CD8-positive, alpha-beta memory T cell (primary cell): ENCODE data around the gene RERE. TPM values are rescaled to one million over a fixed set of nuclear protein-coding genes. Genes with fewer than 3 reads are reported as not detected.

Experiments
- CTCF ChIA-PET: fragments of 350-600 bp; sonication (Branson Sonifier 250); formaldehyde crosslinking; loops from one replicate; lab custom pipeline; 2021; ENCODE audit warnings: antibody characterized with exemption; lab: Charles Lee
- POLR2A ChIA-PET: fragments of 350-600 bp; sonication (Branson Sonifier 250); formaldehyde crosslinking; loops from one replicate; lab custom pipeline; 2021; ENCODE audit warnings: antibody characterized with exemption; lab: Charles Lee
- DNase-seq, 5 donors: peaks; one replicate each; pipeline versions ENCODE4 v3.0.0 to v3.0.0-alpha.2; 2020 to 2022; ENCODE audit warnings: mixed read lengths in 1 of 5
- H3K27ac ChIP-seq: one replicate; pipeline ENCODE4 v1.7.0; 2013; ENCODE audit warnings: low read depth, mild to moderate bottlenecking, low read length, moderate library complexity
- H3K27me3 ChIP-seq: 2 replicates; pipeline ENCODE4 v1.7.0; 2013; ENCODE audit warnings: low read length, mild to moderate bottlenecking; ENCODE audit not compliant: insufficient read depth, poor library complexity, severe bottlenecking
- H3K36me3 ChIP-seq: 2 replicates; pipeline ENCODE4 v1.7.0; 2013; ENCODE audit warnings: mild to moderate bottlenecking, low read length, moderate library complexity; ENCODE audit not compliant: insufficient read depth
- H3K4me1 ChIP-seq: 2 replicates; pipeline ENCODE4 v1.7.0; 2013; ENCODE audit warnings: mild to moderate bottlenecking, low read length, moderate library complexity; ENCODE audit not compliant: insufficient read depth
- H3K4me3 ChIP-seq: 2 replicates; pipeline ENCODE4 v1.7.0; 2013; ENCODE audit warnings: mild to moderate bottlenecking, low read length
- H3K9me3 ChIP-seq: 2 replicates; pipeline ENCODE4 v1.7.0; 2013; ENCODE audit warnings: mild to moderate bottlenecking, low read length
- H3K27ac Mint-ChIP-seq, 8 donors: one replicate each; pipeline ENCODE4 v1.8.0; 2020 to 2021; ENCODE audit warnings: mixed read lengths in 8 of 8, mild to moderate bottlenecking in 6 of 8, inconsistent platforms in 3 of 8, moderate library complexity in 3 of 8
- H3K27me3 Mint-ChIP-seq, 2 donors: one replicate each; pipeline ENCODE4 v1.8.0; 2020 to 2021; ENCODE audit warnings: mixed read lengths in 2 of 2, mild to moderate bottlenecking in 1 of 2, moderate library complexity in 1 of 2
- H3K36me3 Mint-ChIP-seq, 3 donors: one replicate each; pipeline ENCODE4 v1.8.0; 2020 to 2021; ENCODE audit warnings: mixed read lengths in 3 of 3, inconsistent platforms in 1 of 3, mild to moderate bottlenecking in 1 of 3
- H3K4me1 Mint-ChIP-seq, 3 donors: one replicate each; pipeline ENCODE4 v1.8.0; 2020 to 2021; ENCODE audit warnings: mixed read lengths in 3 of 3, inconsistent platforms in 1 of 3, mild to moderate bottlenecking in 1 of 3
- H3K4me3 Mint-ChIP-seq, 7 donors: one replicate each; pipeline ENCODE4 v1.8.0; 2020 to 2021; ENCODE audit warnings: mixed read lengths in 7 of 7, mild to moderate bottlenecking in 6 of 7, moderate library complexity in 4 of 7, inconsistent platforms in 2 of 7
- H3K9me3 Mint-ChIP-seq, 5 donors: one replicate each; pipeline ENCODE4 v1.8.0; 2020 to 2022; ENCODE audit warnings: mixed read lengths in 5 of 5, mild to moderate bottlenecking in 3 of 5, moderate library complexity in 2 of 5, inconsistent platforms in 1 of 5
- polyA plus RNA-seq: library from polyadenylated mRNA; unstranded; fragments of 300-500 nt; fragmentation: Illumina TruSeq; gene quantifications from one replicate; pipeline ENCODE4 v1.2.3, GENCODE V29; 2021
- total RNA-seq, 2 experiments: library from RNA; stranded (reverse); gene quantifications; one replicate each; pipeline ENCODE4 v1.2.3, GENCODE V29; 2021

The RERE gene
- total and polyA plus RNA-seq, 3 experiments from 2014 or later: 10.9 to 39.2 (median 37.9) TPM

DNA sequence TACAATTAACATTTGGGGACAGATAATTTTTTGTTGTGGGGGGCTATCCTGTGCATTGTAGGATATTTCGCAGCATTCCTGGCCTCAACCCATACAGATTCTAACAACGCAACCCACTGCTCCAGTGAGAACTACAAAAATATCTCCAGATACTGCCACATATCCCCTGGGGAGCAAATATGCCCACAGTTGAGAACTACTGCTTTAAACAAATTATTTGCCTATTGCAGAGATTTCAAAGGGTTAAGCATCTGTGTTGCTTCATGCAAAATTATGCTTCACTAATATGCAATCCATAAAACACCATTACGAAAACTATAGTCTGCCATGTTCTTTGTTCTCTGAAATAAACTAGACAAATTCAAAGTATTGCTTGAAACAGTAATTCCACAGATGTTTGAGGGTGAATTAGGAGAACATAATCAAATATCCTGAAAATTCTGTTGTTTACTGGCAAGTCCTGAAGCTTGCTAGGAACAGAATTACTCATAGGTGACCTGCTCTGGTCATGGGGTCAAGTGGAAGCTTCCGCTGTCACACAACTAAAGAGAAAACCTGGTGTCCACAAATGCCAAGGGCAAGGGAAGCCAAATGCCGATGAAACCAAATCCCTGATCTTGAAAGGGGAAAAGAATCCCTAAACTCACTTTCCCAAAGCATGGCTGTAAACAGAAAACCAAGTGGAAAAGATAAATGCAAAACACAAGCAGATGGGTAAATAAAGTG, 149.4 kb downstream of the RERE start:
- Histone ChIP-seq H3K4me1 (peaks cover 44% of the 10 kb centered on the region), H3K27me3 (no peaks in the 10 kb centered on the region), H3K4me3 (no peak overlapping the region), H3K36me3 (no peaks in the 10 kb centered on the region), H3K27ac (no peak overlapping the region), H3K9me3 (no peaks in the 10 kb centered on the region)
- CTCF ChIA-PET: interaction anchor here (0.8 kb wide), 1 partner anchor 106 kb away, joined by 3 read pairs; no protein-coding TSS in a partner anchor
- no peak for DNase-seq
- Mint-ChIP-seq H3K36me3 (no peaks in the 10 kb centered on the region), H3K9me3 (no peaks in the 10 kb centered on the region), H3K4me3 (no peak overlapping the region), H3K27me3 (no peaks in the 10 kb centered on the region), H3K27ac (no peak overlapping the region), H3K4me1 (peaks cover 20 to 29% (median 28%) of the 10 kb centered on the region in 3 donors)
- POLR2A ChIA-PET: no interaction called here

GRCh38 chr1:8666389-8667167, 150.9 kb downstream of the RERE start:
- POLR2A ChIA-PET: interaction anchor here (0.5 kb wide), 1 partner anchor 241 kb away, joined by 3 read pairs; no protein-coding TSS in a partner anchor
- no peak overlapping the region for H3K27ac ChIP-seq
- Mint-ChIP-seq H3K27me3 (no peaks in the 10 kb centered on the region), H3K36me3 (no peaks in the 10 kb centered on the region), H3K9me3 (no peaks in the 10 kb centered on the region), H3K4me1 (peaks cover 20 to 28% (median 27%) of the 10 kb centered on the region in 3 donors), H3K27ac (no peak overlapping the region), H3K4me3 (no peak overlapping the region)
- CTCF ChIA-PET: no interaction called here
- H3K27me3 ChIP-seq: no peaks in the 10 kb centered on the region
- no peaks in the 10 kb centered on the region for H3K36me3 ChIP-seq
- peaks cover 56% of the 10 kb centered on the region for H3K4me1 ChIP-seq
- H3K4me3 ChIP-seq: no peak overlapping the region
- DNase-seq: no peak
- H3K9me3 ChIP-seq: no peaks in the 10 kb centered on the region

GRCh38 chr1:8665833-8666232, 151.6 kb downstream of the RERE start:
- Mint-ChIP-seq H3K36me3 (no peaks in the 10 kb centered on the region), H3K27me3 (no peaks in the 10 kb centered on the region), H3K9me3 (no peaks in the 10 kb centered on the region), H3K27ac (no peak overlapping the region), H3K4me1 (peaks cover 13 to 21% (median 20%) of the 10 kb centered on the region in 3 donors), H3K4me3 (no peak overlapping the region)
- ChIA-PET POLR2A (no interaction called here), CTCF (no interaction called here)
- H3K27ac ChIP-seq: no peak overlapping the region
- no peak overlapping the region for H3K4me3 ChIP-seq
- no peak for DNase-seq
- no peaks in the 10 kb centered on the region for H3K36me3 ChIP-seq
- no peaks in the 10 kb centered on the region for H3K9me3 ChIP-seq
- no peaks in the 10 kb centered on the region for H3K27me3 ChIP-seq
- peaks cover 56% of the 10 kb centered on the region for H3K4me1 ChIP-seq

DNA sequence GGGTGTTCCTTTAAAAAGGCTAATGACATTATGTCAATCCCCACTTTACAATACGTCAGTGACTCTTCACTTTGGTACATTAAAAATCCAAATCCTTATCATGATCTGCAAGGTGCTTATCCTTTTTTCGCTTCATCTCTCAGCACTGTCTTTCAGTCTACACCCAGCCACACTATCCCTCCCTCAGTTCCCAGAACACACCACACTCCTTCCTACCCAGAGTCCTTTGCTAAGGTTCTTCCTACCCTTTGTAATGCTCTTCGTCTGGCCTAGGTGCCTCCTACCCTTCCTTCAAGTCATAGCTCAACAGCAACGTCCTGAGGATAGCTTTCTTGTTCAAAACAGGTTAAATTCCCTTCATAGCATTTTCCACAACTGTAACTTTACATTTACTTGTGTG, 152.6 kb downstream of the RERE start:
- peaks cover 56% of the 10 kb centered on the region for H3K4me1 ChIP-seq
- peaks cover 4 to 12% (median 10%) of the 10 kb centered on the region in 3 donors for H3K4me1 Mint-ChIP-seq
- H3K36me3 Mint-ChIP-seq: no peaks in the 10 kb centered on the region
- H3K36me3 ChIP-seq: no peaks in the 10 kb centered on the region
- DNase-seq: no peak
- ChIA-PET POLR2A (no interaction called here), CTCF (no interaction called here)
- no peak overlapping the region for H3K27ac Mint-ChIP-seq
- no peaks in the 10 kb centered on the region for H3K27me3 ChIP-seq
- H3K27ac ChIP-seq: no peak overlapping the region
- no peaks in the 10 kb centered on the region for H3K9me3 Mint-ChIP-seq
- H3K4me3 ChIP-seq: no peak overlapping the region
- H3K4me3 Mint-ChIP-seq: no peak overlapping the region
- H3K27me3 Mint-ChIP-seq: no peaks in the 10 kb centered on the region
- H3K9me3 ChIP-seq: no peaks in the 10 kb centered on the region

DNA sequence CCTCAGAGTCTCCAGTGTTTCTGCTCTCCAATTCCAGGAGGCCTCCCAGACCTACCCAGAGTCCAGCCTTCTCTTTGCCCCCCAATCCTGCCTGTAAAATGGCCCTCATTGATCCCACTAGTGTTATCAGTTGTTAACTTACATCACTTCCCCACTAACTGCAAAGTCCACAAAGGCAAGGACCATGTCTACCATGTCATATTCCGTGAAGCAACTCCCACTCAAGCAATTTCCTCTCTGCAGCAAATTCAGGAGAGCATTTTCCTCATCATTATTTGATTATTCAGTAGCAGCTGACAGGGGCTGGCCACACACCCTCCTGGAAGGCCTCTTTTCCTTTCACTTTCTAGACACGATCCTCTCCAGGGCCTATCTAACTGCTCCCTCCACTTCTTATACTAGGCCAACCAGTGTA, 153.5 kb downstream of the RERE start:
- H3K27me3 Mint-ChIP-seq: no peaks in the 10 kb centered on the region
- Histone ChIP-seq H3K27ac (no peak overlapping the region), H3K4me3 (no peak overlapping the region), H3K27me3 (no peaks in the 10 kb centered on the region), H3K4me1 (peaks cover 50% of the 10 kb centered on the region), H3K36me3 (no peaks in the 10 kb centered on the region), H3K9me3 (no peaks in the 10 kb centered on the region)
- ChIA-PET CTCF (no interaction called here), POLR2A (no interaction called here)
- H3K27ac Mint-ChIP-seq: no peak overlapping the region
- no peaks in the 10 kb centered on the region for H3K36me3 Mint-ChIP-seq
- no peak overlapping the region for H3K4me3 Mint-ChIP-seq
- H3K4me1 Mint-ChIP-seq: peaks cover 0 to 7% (median 5%) of the 10 kb centered on the region in 3 donors
- no peak for DNase-seq
- H3K9me3 Mint-ChIP-seq: no peaks in the 10 kb centered on the region

DNA sequence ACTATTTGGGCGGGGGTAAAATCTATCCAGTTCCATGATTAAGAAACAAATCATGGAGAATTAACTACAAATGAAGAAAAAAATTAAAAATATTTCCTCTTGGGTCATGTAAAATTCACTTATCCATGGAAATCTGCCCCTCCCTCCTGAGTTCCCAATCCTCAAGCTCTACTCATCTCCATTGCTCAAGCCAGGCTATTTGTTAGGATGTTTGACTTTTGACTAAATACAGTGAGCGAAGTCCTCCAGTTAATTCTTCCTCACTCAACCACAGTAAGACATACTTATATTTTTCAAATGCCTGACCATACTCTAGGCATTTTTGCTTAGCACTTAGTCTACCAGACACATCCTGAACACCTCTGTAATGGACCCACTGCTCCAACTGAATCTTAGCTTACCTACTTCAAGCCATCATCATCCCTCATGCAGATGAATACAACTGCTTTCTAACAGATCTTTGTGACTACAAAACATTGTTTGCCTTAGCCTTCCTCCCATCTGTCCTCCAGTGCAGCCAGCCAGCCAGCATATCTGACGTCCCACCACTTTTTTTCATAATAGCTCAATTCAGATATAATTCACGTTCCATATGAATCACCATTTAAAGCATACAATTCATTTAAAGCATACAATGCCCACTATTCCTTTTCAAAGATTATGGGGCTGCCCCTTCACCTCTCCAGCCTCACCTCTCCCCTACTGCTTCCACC, 154.2 kb downstream of the RERE start:
- no peak for DNase-seq
- Histone ChIP-seq H3K4me1 (peaks cover 50% of the 10 kb centered on the region), H3K4me3 (no peak overlapping the region), H3K36me3 (no peaks in the 10 kb centered on the region), H3K27me3 (no peaks in the 10 kb centered on the region), H3K27ac (no peak overlapping the region), H3K9me3 (no peaks in the 10 kb centered on the region)
- H3K4me3 Mint-ChIP-seq: no peak overlapping the region
- no peaks in the 10 kb centered on the region for H3K36me3 Mint-ChIP-seq
- CTCF ChIA-PET: interaction anchor here (1.4 kb wide), 1 partner anchor 8 kb away, joined by 4 read pairs; no protein-coding TSS in a partner anchor
- no peaks in the 10 kb centered on the region for H3K27me3 Mint-ChIP-seq
- POLR2A ChIA-PET: no interaction called here
- H3K27ac Mint-ChIP-seq: no peak overlapping the region
- H3K4me1 Mint-ChIP-seq: peaks cover 0 to under 1% (median under 1%) of the 10 kb centered on the region in 3 donors
- H3K9me3 Mint-ChIP-seq: no peaks in the 10 kb centered on the region

DNA sequence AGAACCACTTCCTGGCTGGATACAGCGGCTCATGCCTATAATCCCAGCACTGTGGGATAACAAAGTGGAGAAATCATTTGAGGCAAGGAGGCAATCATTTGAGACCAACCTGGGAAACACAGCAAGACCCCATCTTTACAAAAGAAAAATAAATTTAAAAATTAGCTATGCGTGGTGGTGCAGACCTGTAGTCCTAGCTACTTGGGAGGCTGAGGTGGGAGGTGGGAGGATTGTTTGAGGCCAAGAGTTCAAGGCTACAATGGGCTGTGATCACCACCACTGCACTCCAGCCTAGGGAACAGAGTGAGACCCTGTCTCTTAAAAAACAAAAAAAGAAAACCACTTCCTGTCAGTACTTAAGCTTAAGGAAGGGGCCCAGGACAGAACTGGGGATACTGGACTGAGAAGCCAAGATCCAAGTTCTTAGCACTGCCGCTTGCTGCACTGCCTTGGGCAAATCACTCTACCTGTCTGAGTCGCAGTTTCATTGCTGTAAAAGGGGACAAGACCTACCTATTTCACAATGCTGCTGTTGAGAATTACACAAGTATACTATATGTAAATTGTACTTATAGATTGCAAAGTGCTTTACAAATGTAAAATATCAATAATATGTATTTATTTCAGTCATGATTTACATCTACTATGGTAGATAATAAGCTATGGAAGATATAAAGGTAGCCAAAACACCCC, 154.9 kb downstream of the RERE start:
- Histone ChIP-seq H3K27me3 (no peaks in the 10 kb centered on the region), H3K4me3 (no peak overlapping the region), H3K36me3 (no peaks in the 10 kb centered on the region), H3K4me1 (peaks cover 50% of the 10 kb centered on the region), H3K27ac (no peak overlapping the region), H3K9me3 (no peaks in the 10 kb centered on the region)
- Mint-ChIP-seq H3K27ac (peak overlapping the region in 1 of 8 donors; percentile 61), H3K27me3 (no peaks in the 10 kb centered on the region), H3K9me3 (no peaks in the 10 kb centered on the region), H3K4me1 (peaks cover 0 to 2% (median 2%) of the 10 kb centered on the region in 3 donors), H3K36me3 (no peaks in the 10 kb centered on the region), H3K4me3 (no peak overlapping the region)
- ChIA-PET CTCF (interaction anchor here (1.4 kb wide), 1 partner anchor 9 kb away, joined by 4 read pairs; no protein-coding TSS in a partner anchor), POLR2A (no interaction called here)
- no peak for DNase-seq
